VCaP (cell line): Measurements from ENCODE around the gene KLHL29.

Source experiments
- H3K27ac ChIP-seq: fragments of 450-650 bp; 2 replicates; pipeline ENCODE4 v1.5.1; 2017
- CTCF ChIP-seq: fragments of 450-650 bp; conservative IDR thresholded peaks from 2 replicates; pipeline ENCODE4 v1.5.1; 2017; ENCODE audit warnings: mild to moderate bottlenecking, moderate library complexity

The KLHL29 gene

GRCh38 chr2:23564615-23564960, 179.6 kb downstream of the KLHL29 start:
- TF ChIP-seq CTCF, result no peak
- no peak overlapping the region for H3K27ac ChIP-seq

- no peak overlapping the region for H3K27ac ChIP-seq
- TF ChIP-seq CTCF, result no peak
Measured at GRCh38 chr2:23565374-23565773, 180.4 kb downstream of the KLHL29 start.

- H3K27ac ChIP-seq, result no peak overlapping the region
- TF ChIP-seq CTCF, result no peak
Measured at GRCh38 chr2:23565814-23566213, 180.8 kb downstream of the KLHL29 start.

- H3K27ac ChIP-seq, result no peak overlapping the region
- no peak; the same call in 1 of the 2 replicates for TF ChIP-seq CTCF
Measured at GRCh38 chr2:23566241-23567142, 181.5 kb downstream of the KLHL29 start.

GRCh38 chr2:23567161-23567756, 182.3 kb downstream of the KLHL29 start:
- TF ChIP-seq CTCF, result no peak

GRCh38 chr2:23568211-23568610, 183.2 kb downstream of the KLHL29 start:
- no peak for TF ChIP-seq CTCF
- no peak overlapping the region for H3K27ac ChIP-seq

More at GRCh38 chr2:23567161-23567756, 182.3 kb downstream of the KLHL29 start:
- H3K27ac ChIP-seq, result no peak overlapping the region

- H3K27ac ChIP-seq, result no peak overlapping the region
- no peak for TF ChIP-seq CTCF
Measured at GRCh38 chr2:23568626-23569190, 183.7 kb downstream of the KLHL29 start.
